Activated naive CD4-positive, alpha-beta T cell (primary cell): ENCODE data around the gene MUC5B.

Experiments used
- DNase-seq, 4 experiments: peaks; one replicate each; lab custom pipeline; 2025; lab: John Stamatoyannopoulos, UW

Gene MUC5B

DNA sequence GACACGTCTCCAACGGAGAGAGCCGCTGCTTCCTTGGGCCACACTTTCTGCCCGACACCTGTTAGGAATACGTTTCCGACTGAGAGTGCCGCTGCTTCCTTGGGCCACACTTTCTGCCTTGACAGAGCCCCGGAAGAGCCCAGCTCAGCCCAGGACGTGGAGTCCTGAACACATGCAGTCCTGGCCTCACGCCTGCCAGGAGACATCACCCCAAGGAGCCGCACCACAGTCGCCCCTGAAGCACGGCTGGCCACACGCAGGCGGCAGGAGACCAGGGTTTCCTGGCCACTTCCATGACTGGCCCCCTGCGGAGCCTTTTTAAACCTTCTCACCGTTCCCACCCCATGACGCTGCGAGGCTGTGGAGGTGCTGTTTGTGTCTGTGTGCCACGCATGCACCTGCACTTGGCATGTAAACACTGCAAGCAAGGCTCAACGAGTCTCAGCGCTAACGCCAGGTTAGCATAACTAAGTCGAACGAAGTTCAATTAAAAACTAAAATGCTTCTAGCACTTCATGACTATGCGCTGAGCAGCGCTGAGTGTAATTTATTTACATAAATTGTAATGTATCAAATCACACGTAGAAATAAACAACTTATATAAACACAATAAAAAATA, 77.8 kb downstream of the MUC5B start:
- DNase-seq = no peak

DNA sequence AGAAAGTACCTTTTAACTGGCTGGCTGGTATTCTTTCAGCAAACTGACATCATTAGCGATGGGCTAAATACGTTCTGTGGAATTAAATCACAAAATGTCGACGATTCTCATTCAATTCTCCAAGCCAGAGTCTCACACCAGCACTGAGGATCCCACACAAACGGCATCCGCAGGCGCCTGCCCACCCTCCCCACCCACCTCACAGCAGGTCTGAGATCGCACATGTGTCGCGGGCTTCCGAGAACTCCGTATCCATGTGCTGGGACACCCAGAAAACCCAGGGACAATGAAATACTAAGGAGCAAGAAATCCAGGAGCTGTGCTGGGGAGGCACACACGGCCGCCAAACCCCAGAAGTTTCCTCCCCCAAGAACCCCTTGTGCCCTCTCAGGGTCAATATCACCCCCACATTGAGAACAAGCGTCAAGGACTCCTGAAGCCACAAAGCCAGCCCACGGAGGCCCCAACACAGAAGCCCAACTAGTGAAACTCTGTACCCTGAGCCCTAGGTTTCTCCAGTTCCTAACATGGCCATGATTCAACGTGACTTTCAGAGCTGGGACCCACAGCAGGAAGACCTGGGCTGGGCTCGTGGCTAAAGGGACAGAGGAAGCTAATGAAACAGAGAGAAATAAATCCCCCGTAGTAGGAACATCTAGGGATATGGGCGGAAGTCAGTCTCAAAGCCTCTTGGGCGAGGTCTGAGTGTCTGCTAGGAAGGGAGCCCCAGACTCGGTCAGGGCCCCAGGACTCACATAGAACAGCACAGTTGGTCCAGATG, 78.5 kb downstream of the MUC5B start:
- no peak for DNase-seq

DNA sequence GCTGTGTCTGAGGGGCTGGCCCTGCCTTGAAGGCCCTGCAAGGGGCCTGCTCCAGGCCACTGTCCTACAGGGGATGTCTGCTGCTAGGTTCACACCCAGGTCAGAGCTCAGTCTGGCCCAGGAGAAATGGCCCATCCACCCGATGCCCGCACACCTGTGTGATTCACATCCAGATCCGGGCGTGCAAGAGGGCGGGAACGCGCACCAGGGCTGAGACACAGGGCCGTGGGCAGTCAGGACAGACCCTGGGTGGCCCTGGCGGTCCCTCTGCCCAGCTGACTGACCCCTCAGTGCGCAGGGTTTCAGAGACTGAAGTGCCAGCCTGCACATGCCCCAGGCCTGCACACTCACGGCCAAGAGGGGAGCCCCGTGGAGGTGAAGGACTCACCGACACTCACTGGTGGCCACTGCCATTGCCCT, 79.2 kb downstream of the MUC5B start:
- no peak for DNase-seq

DNA sequence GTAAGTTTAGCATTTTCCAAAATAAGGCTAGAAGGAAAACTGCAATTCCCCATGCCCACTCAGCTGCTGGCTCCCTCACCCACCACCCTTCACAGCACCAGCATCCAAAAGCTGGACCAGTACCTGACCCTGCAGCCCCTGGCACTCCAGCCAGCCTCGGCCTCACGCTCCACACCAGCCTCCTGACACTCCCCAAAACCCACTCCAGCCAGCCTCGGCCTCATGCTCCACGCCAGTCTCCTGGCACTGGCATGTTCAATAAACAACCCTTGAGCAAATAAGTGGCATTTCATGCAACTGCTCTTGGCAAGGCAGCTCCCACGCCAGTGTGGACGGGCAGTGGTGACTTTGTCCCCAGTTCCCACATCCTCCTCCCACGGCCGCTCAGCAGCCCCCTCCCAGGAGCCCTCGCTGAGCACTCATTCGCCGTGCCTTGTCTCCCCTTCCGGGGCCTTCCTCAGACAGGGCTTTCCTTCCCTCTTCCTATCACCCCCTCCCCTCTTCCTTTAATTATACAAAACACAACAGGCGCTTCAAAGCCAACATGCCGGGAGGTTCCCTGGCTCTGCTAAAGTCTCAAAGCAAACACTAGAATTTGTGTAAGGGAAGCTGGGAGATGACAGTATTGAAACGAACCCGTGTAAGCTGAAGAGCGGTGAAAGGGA, 79.7 kb downstream of the MUC5B start:
- no peak for DNase-seq

DNA sequence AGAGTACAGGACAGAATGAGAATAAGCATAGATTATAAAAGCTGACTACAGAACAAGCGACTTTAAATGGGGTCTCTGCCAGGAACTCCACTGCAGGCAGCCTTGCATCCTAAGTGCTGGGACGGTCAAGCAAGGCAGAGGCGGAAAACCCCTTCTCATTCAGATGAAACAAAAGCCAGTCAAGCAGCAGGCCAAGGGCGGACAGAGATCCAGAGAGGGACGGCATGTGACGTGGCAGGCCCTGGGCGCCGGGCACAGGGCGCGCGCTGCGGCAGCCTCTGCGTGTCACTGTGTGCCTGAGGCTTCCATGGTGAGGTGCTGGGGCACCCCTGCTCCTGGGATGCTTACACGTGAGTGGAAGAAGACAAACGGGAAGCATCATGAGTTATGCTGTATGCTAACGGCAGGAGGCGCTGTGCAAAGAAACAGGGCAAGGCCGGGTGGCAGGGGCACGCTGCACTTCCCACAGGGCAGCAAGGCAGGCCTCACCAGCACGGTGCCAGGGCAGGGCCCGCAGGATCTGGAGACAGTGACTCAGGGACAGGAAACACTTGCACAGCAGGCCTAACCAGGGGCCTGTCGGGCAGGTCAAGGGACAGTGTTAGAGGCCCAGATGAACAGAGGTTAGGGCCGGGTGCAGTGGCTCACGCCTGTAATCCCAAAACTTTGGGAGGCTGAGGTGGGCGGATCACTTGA, 80.4 kb downstream of the MUC5B start:
- DNase-seq = no peak

DNA sequence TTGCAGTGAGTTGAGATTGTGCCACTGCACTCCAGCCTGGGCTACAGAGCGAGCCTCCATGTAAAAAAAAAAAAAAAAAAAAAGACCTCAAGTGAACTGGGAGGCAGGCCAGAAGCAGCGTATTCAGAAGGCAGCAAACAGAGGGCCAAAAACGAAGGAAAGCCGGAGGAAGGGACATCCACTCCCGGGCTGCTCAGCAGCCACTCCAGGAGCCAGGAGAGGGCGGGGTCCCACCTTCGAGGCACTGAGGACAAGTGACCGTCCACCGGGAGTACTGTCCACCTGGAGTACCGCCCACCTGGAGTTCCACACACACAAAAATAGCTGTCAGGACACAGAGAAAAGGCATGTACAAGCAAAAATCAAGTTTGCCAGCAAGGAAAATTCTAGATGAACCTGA, 81.1 kb downstream of the MUC5B start:
- no peak for DNase-seq

DNA sequence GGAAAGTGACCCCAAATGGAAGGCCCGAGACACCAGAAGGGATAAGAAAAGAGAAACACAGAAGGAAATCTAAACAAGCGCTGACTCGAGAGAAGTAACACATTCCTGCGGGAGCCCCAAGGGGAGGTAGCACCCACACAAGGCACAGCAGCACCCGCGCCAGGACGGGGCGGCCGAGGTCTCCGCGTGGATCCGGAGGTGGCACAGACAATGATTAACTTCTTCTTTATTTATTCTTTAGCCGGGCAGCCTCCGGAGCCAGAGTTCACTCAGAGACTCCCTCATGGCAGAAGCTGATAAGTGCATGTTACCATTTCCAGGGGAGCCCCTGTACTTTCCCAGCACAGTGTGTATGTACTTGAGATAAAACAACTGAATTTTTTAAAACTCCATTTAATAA, 81.5 kb downstream of the MUC5B start:
- DNase-seq = no peak

DNA sequence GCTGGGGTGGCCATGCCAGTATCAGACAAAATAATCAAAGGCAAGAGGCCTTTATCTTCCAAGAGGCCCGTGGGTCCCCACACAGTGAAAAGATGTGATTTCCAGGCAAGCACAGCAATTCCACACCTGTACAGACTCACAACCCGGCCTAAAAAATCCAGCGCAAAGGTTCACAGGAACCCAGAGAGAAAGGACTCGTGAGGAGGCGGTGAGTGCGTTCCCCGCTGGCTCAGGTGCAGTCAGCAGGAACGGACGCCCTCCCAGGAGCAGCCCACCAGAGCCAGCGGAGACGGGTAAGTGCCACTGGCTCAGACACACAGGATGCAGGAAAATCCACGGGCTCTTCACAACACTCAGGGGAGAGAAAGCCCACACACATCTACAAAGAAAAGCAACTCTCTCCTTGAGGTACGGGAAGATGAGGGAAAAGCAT, 82.2 kb downstream of the MUC5B start:
- DNase-seq = no peak

DNA sequence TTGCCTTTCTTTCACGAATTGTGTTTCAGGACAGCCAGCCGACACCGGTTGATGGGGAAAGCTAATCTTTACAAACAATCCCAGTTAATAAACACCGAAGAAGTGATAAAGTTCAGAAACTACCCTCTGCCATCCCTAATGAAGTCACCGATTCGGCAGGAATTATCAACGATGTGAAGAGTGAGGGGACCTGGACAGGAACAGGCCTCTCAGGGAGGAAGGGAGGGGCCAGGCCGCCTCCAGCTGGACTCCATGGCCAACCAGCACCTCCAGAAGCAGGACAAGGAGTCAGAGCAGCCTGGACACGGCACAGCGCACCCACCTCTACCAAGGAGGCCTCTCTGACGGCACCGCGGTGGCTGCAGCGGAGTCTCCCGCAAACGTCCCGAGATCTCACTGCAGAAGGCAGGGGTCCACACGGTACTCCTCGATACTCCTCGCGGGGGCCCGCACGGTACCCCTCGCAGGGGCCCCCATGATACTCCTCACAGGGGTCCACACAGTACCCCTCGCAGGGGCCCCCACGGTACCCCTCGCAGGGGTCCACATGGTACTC, 82.7 kb downstream of the MUC5B start:
- no peak for DNase-seq

DNA sequence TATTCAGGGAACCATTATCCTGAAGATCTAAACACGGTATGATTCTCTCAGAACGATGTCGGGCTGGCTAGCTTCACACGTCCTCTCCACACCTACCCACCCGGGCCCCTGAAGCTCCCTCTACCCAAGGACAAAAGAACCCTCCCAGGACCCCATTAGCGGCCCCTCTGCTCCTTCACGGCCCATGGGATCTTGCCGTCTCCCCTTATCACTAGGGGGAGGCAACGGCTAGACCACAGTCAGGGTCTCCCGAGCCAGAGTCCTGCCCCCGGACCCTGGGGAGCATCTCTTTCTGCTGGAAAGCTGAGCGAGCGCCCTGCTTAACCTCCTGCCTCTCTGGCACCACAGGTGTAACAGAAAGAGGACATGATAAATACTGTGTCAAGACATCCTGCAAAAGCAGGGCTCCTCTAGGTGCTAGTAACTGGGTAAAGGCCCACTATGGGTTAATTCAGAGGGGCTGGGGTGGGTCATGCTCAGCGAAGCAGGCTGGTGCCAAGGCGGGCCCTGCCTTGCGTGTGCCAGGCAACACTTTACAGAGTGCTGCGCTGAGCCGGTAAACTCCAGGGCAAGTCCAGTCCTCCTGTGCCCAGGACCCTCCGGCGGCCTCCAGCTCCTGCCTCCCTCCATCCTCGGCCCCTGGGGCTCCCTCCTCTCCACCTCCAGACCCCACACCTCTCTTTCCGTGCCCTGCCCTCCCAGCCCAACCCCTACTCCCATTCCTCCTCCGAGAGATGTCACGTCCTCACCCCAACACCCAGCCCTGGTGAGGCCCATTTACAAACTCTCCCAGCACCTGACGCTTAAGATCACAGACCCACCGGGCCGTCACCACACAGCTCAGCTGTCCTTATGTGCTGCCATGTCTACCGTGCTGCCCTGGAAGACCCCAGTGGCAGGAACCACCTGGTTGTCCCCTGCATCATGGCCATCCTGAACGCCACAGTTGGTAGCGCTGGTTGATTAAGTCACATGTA, 83.6 kb downstream of the MUC5B start:
- no peak for DNase-seq

DNA sequence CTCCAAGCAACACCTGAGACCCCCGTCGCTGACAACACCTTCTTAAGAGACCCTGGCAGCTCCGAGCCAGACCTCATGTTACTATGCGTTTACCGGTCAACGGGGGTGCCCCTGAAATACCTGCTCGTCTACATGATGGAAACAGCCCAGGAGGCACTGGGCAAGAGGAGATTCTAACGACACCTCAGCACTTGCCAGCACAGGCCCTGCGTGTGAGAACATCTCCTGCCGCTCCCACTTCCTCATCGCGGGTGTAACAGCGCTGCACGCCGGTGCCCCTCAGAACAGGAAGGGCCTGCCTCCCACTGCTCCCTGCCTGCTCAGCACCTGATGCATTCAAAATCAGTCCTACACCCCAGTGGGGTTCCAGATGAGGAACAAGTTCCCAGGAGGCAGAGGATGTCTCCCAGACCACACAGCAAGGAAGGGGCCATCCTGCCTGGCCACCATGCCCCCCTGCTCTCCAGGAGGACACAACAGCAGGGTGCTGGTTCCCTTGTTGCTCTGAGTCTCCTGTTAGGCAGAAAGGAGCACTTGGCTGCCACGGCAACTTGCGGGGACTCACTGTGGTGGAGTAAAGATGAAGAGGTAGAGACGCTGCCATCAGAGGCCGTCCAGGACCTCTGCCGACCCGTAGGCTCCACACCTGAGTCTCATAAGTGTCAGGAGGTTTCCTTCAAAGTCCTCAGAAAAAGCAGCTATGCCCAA, 84.5 kb downstream of the MUC5B start:
- no peak for DNase-seq

DNA sequence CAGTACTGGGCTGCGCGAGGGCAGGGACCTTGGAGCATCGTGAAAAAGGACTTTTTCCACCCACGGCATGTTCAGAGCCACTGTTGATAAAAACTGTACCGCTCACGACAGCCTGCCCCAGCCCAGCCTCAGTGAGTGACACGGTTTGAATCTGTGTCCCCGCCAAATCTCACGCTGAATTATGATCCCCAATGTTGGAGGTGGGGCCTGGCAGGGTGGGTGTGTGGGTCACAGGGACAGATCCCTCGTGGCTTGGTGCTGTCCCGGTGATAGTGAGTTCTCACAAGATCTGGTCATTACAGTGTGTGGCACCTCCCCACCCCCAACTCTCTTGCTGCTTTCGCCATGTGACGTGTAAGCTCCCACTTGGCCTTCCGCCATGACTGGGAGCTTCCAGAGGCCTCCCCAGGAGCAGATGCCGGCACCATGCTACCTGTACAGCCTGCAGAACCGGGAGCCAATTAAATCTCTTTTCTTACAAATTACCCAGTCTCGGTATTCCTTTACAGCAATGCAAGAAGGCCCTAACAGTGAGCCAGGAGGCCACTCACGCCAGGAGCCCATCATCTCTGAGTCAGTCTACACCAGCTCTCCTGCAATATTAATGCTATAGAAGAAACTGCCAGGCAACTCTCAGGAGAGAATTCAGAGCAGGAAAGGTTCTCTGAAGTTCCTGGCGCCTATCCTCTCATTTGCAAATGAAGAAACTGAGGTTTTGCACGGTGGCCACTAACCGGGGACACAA, 85.3 kb downstream of the MUC5B start:
- no peak for DNase-seq

DNA sequence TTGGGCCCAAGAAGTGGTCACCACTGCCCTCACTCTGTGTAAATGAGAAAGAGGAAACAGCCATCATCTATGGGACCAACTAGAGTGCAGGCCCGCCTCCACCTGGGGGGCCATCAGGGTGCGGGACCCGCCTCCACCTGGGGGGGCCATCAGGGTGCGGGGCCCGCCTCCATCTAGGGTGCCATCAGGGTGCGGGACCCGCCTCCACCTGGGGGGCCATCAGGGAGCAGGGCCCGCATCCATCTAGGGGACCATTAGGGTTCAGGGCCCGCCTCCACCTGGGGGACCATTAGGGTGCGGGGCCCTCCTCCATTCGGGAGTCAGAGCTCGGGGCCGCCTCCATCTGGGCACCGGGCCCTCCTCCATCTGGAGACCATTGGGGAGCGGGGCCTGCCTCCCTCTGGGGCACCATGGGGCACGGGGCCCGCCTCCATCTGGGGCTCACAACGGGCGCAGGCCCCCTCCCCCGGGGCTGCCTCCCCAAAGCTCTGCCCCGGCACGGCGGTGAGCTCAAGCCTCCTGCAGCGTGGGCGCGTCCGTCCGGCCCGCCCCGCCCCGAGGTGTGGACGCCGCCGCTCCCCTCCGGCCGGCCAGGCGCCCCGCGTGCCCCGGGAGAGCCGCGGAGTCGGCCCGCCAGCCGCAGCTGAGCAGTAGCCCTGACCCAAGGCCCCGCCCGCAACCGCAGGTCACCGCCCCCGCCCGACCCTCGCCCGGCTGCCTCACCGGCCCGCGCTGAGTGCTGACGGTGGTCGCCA, 86.1 kb downstream of the MUC5B start:
- peak in 1 of 4 experiments; percentile 41 for DNase-seq

DNA sequence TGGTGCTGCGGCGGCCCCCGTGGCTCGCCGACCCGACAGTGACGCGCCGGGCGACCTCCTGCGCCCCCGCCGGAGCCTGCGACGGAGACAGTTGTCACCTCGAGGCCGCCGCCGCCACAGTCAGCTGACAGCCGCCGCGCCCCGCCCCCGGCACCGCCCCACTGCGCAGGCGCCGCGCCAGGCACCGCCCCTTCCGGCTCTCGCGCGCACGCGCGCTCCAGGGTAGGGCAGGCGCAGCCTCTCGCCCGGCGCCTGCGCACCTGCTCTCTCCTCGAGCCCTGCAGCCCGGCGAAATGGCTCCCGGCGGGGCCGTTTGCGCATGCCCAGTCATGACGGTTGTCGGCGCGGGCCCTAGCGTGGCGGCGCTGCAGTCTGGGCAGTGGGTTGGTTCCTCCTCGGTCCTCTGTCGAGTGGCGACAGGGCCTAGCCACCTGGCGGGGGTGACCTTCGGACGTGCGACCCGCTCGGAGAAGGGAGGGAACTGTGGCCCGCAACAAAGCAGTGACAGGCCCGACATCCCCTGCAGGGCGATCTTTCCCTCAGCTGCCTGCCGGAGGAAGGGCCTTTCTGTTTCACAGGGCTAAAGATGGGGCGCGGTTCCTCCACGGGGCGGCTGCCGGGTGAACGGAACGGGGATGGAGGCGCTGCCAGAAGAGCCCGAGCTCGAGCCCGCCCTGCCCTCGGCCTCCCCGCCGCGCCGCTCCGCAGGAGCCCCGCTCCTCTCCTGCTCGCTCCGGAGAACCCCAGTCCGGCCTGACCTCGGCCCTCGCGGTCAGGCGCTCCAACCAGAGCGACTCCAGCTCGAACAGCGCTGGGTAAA, 86.8 kb downstream of the MUC5B start, which contains the start of gene TOLLIP:
TSS of gene TOLLIP (minus strand) at position 135 of the 820 bp plus-strand sequence. CDS start at position 1, 134 bp downstream.
- DNase-seq = peak; percentile 97 to 98 (median 98)

DNA sequence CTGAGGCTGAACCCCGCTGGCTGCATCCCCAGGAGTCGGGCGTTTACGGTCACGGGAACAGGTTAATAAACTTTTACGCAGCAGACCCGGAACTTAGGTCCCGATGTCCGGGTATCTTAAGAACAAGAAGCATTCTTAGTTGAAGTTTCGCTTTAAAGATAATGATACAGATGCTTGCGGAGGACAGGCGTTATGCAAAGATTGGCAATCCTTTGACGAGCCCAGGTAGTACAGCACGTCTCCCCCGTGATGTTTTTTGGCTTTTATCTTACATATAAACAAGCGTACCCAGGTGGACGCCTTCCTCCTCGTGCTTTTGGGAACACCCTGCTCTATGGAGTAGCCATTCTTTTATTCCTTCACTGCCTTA, 87.4 kb downstream of the MUC5B start:
- DNase-seq = no peak

DNA sequence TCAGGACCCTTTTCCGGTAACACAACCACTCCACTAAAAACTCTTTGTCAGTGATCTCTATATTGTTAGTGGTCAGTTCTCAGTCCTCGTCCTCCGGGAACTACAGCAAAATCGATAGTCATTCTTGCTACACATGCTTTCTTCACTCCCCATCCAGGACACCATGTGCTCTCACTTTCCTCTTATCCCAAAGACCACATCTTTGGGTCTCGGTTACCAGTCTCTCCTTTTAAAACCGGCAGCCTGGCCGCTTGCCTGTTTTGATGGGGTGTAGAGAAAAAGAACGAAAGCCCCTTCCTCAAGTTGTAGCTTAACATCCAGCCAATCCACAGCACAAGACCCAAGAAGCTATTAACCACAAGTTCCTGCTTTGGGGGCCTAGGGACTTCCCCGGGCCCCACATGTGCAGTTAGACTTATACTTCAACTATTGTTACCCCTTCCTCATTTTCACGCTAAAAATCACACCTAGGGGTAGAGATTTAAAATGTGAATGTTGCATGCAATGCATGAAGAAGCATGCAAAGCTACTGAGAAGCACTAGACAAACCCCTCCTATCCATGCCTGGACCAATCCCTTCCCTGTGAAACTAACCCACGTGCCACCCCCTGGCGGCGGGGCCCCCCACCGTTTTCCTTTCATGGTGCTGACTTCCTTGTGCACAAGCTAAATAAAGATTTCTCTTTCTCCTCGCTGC, 88.1 kb downstream of the MUC5B start:
- peak in 2 of 4 experiments; percentile 35 to 47 for DNase-seq
